Activated naive CD8-positive, alpha-beta T cell treated with anti-CD3 and anti-CD28 coated beads for 36 hours (primary cell): ENCODE data around the gene LDB1. TPM values are rescaled to one million over a fixed set of nuclear protein-coding genes. Genes with fewer than 3 reads are reported as not detected.
A peak's percentile ranks its signal among the peaks of the same experiment; 100 is the strongest.

Experiments used
- DNase-seq: peaks from one replicate; pipeline ENCODE4 v3.0.0; 2021
- H3K27ac Mint-ChIP-seq: one replicate; pipeline ENCODE4 v1.8.0; 2022; ENCODE audit warnings: mild to moderate bottlenecking, moderate library complexity, mixed read lengths
- H3K27me3 Mint-ChIP-seq: one replicate; pipeline ENCODE4 v1.8.0; 2022; ENCODE audit warnings: mild to moderate bottlenecking, mixed read lengths
- H3K36me3 Mint-ChIP-seq: one replicate; pipeline ENCODE4 v1.8.0; 2021; ENCODE audit warnings: mild to moderate bottlenecking, mixed read lengths
- H3K4me1 Mint-ChIP-seq: one replicate; pipeline ENCODE4 v1.8.0; 2021; ENCODE audit warnings: mixed read lengths
- H3K4me3 Mint-ChIP-seq: one replicate; pipeline ENCODE4 v1.8.0; 2022; ENCODE audit warnings: mild to moderate bottlenecking, moderate library complexity, mixed read lengths
- H3K9me3 Mint-ChIP-seq: one replicate; pipeline ENCODE4 v1.8.0; 2022; ENCODE audit warnings: mixed read lengths
- total RNA-seq, 2 experiments: library from RNA; stranded (reverse); gene quantifications; one replicate each; pipeline ENCODE4 v1.2.3, GENCODE V29; 2021

Gene LDB1
- total RNA-seq, 2 experiments from 2014 or later: 68.0 to 71.5 TPM

DNA sequence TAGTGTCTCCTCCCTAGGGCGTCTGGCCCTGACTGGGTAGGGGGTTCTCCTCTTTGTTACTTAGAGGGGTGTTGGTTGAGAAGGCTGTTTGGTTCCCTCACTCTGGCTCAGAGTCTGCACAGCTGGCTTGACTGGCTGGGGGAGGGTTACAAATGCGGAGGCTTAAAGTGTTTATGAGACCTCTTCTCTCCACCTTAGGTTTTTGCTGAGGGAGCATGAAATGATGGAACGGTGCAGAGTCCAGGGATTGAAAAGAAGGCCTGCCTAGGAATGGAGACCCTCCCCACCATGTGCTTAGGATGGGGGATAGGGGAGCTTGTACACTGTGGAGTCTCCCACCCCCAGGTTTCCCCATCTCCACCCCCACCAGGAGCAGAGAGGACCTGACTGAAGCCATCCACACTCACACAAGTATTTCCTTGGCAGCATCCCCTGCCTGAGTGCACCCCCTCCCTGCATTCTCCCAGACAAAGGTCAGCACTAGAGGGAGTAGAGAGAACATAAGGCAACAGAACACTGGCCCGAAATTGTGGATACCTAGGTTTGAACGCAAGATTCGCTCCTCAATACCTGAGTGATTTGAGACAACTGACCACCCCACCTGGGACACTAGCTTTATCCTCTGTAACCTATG, 1.7 kb upstream of the LDB1 start:
- peak overlapping the region; percentile 6 for H3K27ac Mint-ChIP-seq
- no peaks in the 10 kb centered on the region for H3K9me3 Mint-ChIP-seq
- peak overlapping the region; percentile 92 for H3K4me3 Mint-ChIP-seq
- no peaks in the 10 kb centered on the region for H3K27me3 Mint-ChIP-seq
- H3K36me3 Mint-ChIP-seq: peaks cover 4% of the 10 kb centered on the region
- peaks cover 30% of the 10 kb centered on the region for H3K4me1 Mint-ChIP-seq
- DNase-seq: no peak

GRCh38 chr10:102120991-102121738, 997 bp upstream of the LDB1 start:
- Mint-ChIP-seq H3K4me1 (peaks cover 36% of the 10 kb centered on the region), H3K9me3 (no peaks in the 10 kb centered on the region), H3K36me3 (peaks cover 4% of the 10 kb centered on the region), H3K27me3 (no peaks in the 10 kb centered on the region), H3K4me3 (peak overlapping the region; percentile 92), H3K27ac (peak overlapping the region; percentile 91)
- DNase-seq: no peak

GRCh38 chr10:102119417-102120141, 589 bp downstream of the LDB1 start:
- Mint-ChIP-seq H3K4me3 (peak overlapping the region; percentile 92), H3K9me3 (no peaks in the 10 kb centered on the region), H3K27ac (peak overlapping the region; percentile 96), H3K36me3 (peaks cover 4% of the 10 kb centered on the region), H3K27me3 (no peaks in the 10 kb centered on the region), H3K4me1 (peaks cover 49% of the 10 kb centered on the region)
- peak; percentile 65 for DNase-seq

GRCh38 chr10:102118867-102119266, 1.3 kb downstream of the LDB1 start:
- H3K27ac Mint-ChIP-seq: peak overlapping the region; percentile 96

DNA sequence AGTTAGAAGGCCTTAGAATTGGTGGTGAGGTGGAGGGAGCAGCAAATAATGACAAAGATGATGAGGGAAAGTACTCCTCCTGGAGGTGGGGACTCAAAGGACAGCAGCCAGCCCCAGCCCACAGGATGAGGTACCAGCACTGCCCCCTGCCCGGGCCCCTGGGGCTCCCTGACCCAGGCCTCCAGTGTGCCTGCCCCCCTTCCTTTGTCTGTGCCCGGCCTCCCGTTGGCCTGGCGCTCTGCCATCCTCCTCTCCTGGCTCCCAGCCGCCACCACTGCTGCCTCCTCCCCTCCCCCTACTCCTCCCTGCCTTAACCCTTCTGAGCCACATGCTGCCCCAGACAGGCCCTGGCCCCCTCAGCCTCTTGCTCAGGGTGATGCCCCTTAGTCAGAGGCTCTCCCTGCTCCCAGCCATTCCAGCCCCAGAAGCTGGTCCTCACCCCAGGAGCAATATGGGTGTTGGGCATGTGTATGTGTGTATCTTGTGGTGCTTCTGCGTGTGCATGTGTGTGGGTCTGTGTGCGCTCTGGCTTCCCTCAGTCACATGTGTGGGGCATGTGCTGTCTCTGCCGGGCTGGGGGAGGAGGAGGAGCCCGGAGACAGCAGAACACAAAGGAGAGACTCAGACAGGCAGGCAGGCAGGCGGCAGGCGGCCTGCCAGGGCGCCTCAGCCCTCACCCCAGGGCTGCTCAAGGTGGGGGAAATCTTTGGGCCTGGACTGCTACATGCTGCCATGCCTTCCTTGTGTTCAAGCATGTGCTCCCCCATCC, 2.6 kb downstream of the LDB1 start:
- peak overlapping the region; percentile 92 for H3K4me3 Mint-ChIP-seq
- peaks cover 13% of the 10 kb centered on the region for H3K36me3 Mint-ChIP-seq
- peak; percentile 76 for DNase-seq
- peaks cover 58% of the 10 kb centered on the region for H3K4me1 Mint-ChIP-seq
- no peaks in the 10 kb centered on the region for H3K27me3 Mint-ChIP-seq
- H3K9me3 Mint-ChIP-seq: no peaks in the 10 kb centered on the region
- peak overlapping the region; percentile 96 for H3K27ac Mint-ChIP-seq

More at GRCh38 chr10:102118867-102119266, 1.3 kb downstream of the LDB1 start:
- Mint-ChIP-seq H3K9me3 (no peaks in the 10 kb centered on the region), H3K4me3 (peak overlapping the region; percentile 92), H3K4me1 (peaks cover 49% of the 10 kb centered on the region), H3K36me3 (peaks cover 5% of the 10 kb centered on the region), H3K27me3 (no peaks in the 10 kb centered on the region)
- DNase-seq: peak; percentile 30

DNA sequence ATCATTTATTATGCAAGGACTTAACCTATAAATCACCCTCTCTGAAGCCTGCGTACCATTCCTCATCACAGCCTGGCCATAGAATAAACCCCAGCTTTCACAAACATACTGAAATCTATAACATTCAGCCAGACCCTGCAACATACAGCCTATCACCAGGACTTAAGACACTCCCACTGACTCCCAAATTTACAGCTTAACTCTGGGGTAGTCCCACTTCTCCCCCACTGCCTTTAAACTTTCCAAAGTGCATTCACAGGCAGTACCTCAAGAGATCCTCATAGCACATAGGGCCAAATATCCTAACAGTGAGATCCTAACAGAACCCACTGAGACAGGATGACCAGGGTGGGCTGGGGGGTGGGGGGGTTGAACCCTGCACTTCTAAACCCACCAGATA, 3.5 kb downstream of the LDB1 start:
- Mint-ChIP-seq H3K36me3 (peaks cover 13% of the 10 kb centered on the region), H3K9me3 (no peaks in the 10 kb centered on the region), H3K27me3 (no peaks in the 10 kb centered on the region), H3K4me1 (peaks cover 61% of the 10 kb centered on the region), H3K27ac (peak overlapping the region; percentile 96), H3K4me3 (peak overlapping the region; percentile 38)
- no peak for DNase-seq

DNA sequence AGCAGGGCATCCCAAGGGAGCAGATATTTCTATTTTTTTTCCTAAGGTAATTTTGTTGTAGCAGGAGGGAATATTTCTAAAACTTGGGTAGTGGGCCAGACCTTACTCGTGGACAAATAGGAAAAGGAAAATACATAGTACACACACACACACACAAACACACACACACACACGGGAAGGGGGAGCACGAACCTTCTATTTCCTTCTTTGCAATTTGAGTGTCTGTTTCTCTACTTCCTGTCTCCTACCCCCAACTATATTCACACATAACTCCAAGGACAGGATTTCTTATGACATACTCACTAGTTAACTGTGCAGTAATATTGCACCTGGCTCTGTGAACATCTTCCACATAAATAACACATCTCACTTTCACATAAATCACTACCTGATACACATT, 4.4 kb downstream of the LDB1 start:
- Mint-ChIP-seq H3K4me3 (peak overlapping the region; percentile 84), H3K9me3 (no peaks in the 10 kb centered on the region), H3K36me3 (peaks cover 21% of the 10 kb centered on the region), H3K27ac (peak overlapping the region; percentile 96), H3K4me1 (peaks cover 52% of the 10 kb centered on the region), H3K27me3 (no peaks in the 10 kb centered on the region)
- no peak for DNase-seq

- H3K4me3 Mint-ChIP-seq: peak overlapping the region; percentile 84
- H3K27me3 Mint-ChIP-seq: no peaks in the 10 kb centered on the region
- H3K27ac Mint-ChIP-seq: peak overlapping the region; percentile 96
- H3K4me1 Mint-ChIP-seq: peaks cover 52% of the 10 kb centered on the region
- H3K36me3 Mint-ChIP-seq: peaks cover 25% of the 10 kb centered on the region
- DNase-seq: peak; percentile 86
- no peaks in the 10 kb centered on the region for H3K9me3 Mint-ChIP-seq
Observed at GRCh38 chr10:102114861-102115618, 5.1 kb downstream of the LDB1 start.

DNA sequence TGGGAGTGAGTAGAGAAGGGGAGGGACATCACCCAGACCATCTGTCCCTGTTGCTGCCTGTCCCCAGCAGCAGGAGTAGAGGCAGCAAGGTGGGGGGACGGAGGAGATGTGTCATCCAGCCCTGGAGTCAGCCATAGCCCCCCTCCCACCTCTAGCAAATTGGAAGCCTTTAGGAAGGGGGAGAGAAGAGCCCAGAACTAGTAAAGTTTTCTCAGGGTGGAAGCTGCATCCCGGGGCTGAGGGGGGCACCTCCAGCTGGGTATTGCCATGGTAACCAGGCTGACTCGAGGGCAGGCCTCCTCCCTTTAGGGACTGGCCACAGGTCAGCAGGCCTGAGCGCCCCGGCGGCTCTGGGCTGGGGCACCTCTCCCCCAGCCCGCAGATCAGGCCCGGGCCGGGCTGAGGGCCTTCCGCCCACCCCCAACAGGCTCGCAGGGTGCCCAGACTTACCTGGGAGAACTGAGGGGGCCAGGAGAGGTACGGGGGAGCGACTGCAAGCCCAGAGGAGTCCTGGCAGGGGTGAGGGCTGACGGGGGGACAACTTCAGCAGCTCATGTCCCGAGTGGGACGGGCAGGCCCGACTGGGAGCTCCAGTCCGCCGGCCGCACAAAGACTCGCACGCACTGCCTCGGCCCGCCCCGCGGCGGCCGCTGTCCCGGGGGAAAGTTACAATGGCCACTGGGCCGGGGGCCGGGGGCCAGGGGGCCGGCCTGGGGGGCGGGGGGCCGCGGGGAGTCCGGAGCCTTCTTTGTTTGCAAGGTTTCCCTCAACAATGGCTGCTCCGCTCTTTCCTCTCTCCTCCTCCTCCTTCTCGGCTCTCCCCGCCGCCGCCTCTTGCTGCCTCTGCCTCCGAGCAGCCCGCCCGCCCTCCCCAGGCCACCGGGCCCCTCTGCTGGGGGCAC, 6.0 kb downstream of the LDB1 start:
- peak; percentile 29 for DNase-seq
- no peaks in the 10 kb centered on the region for H3K27me3 Mint-ChIP-seq
- peaks cover 30% of the 10 kb centered on the region for H3K36me3 Mint-ChIP-seq
- peak overlapping the region; percentile 96 for H3K27ac Mint-ChIP-seq
- H3K4me3 Mint-ChIP-seq: peak overlapping the region; percentile 84
- no peaks in the 10 kb centered on the region for H3K9me3 Mint-ChIP-seq
- H3K4me1 Mint-ChIP-seq: peaks cover 52% of the 10 kb centered on the region

DNA sequence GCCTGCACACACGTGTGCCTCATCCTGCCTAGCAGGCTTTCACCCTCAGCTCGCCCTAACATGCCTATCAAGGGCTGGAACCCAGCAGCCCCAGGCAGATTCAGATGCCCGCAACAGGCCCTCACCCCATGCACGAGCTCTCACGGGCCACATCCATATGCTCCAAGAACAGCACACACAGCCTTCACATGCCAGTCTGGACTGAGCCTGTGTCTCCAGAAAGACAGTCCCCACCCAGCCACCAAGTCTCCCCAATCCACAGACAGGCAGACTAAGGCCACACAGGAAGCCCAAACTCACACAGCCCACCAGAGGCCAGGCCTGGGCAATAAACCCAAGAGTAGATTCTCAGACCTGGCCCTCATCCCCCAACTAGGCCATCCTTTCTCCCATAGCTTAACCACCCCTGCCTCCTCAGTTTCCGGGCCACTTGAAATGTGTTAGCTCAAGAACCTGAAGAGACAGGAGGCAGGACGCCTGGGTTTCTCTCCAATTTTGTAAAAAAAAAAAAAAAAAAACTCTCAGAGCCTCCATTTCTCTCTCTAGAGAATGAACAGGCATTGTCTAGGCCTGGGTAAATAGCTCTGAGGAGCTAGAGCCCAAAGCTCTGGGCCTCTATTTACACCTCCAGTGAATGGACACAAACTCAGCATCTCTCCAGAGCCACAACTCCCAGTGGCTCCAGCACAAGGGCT, 6.8 kb downstream of the LDB1 start:
- H3K4me3 Mint-ChIP-seq: peak overlapping the region; percentile 84
- no peaks in the 10 kb centered on the region for H3K27me3 Mint-ChIP-seq
- peak; percentile 10 for DNase-seq
- H3K27ac Mint-ChIP-seq: peak overlapping the region; percentile 80
- H3K9me3 Mint-ChIP-seq: no peaks in the 10 kb centered on the region
- H3K4me1 Mint-ChIP-seq: peaks cover 47% of the 10 kb centered on the region
- peaks cover 30% of the 10 kb centered on the region for H3K36me3 Mint-ChIP-seq

DNA sequence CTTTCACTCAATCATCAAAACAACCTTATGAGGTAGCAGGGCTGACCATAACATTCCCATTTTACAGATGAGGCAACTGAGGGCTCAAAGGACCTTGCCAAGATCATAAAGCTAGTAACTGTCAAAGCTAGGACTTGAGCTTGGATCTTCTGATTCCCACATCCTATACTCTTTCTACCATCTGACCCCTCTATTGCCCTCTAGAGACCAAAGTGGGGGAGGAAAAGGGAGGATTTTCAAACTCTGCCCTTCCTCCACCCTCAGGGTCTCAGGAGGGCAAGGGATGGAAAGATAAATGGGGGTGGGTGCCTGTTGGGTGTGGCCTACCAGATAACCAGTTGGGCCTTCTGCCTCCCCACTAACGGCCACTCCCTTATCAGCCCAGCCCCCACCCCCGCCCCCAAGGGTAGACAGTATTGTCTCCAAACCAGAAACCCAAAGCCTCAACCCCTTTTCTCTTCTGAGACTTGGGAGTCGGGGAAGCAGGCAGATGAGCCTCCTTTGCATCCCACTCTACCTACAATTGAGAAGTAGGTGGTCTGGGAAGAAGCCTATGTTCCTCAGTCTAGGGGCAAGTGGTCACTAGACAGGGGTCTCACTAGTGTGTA, 7.9 kb downstream of the LDB1 start:
- H3K4me3 Mint-ChIP-seq: peak overlapping the region; percentile 84
- no peaks in the 10 kb centered on the region for H3K27me3 Mint-ChIP-seq
- H3K9me3 Mint-ChIP-seq: no peaks in the 10 kb centered on the region
- peaks cover 27% of the 10 kb centered on the region for H3K36me3 Mint-ChIP-seq
- H3K4me1 Mint-ChIP-seq: peaks cover 40% of the 10 kb centered on the region
- H3K27ac Mint-ChIP-seq: no peak overlapping the region
- DNase-seq: no peak

- H3K27me3 Mint-ChIP-seq: no peaks in the 10 kb centered on the region
- H3K9me3 Mint-ChIP-seq: no peaks in the 10 kb centered on the region
- DNase-seq: no peak
- no peak overlapping the region for H3K27ac Mint-ChIP-seq
- no peak overlapping the region for H3K4me3 Mint-ChIP-seq
- peaks cover 31% of the 10 kb centered on the region for H3K4me1 Mint-ChIP-seq
- peaks cover 27% of the 10 kb centered on the region for H3K36me3 Mint-ChIP-seq
Observed at GRCh38 chr10:102111276-102111675, 8.9 kb downstream of the LDB1 start.
